Neural progenitor cell (in vitro differentiated cells): ENCODE data around the gene ZNF215. TPM values are rescaled to one million over a fixed set of nuclear protein-coding genes. Genes with fewer than 3 reads are reported as not detected.

Source experiments
- DNase-seq: peaks from one replicate; pipeline ENCODE4 v3.0.0-alpha.2; 2016; ENCODE audit warnings: low spot score
- H2AFZ ChIP-seq: fragments of 200-600 bp; sonication (generic); replicated peaks from 2 replicates; pipeline ENCODE4 v1.6.1; 2016; ENCODE audit warnings: antibody characterized with exemption
- H3F3A ChIP-seq: fragments of 200-600 bp; sonication (generic); 2 replicates; pipeline ENCODE4 v1.6.1; 2016; ENCODE audit warnings: antibody characterized with exemption, low read depth
- H3K27ac ChIP-seq: fragments of 200-600 bp; sonication (generic); 2 replicates; pipeline ENCODE4 v1.5.1; 2016; ENCODE audit warnings: mild to moderate bottlenecking
- H3K27me3 ChIP-seq: fragments of 200-600 bp; sonication (generic); 2 replicates; pipeline ENCODE4 v1.6.1; 2016; ENCODE audit warnings: mild to moderate bottlenecking, moderate library complexity
- H3K36me3 ChIP-seq: fragments of 200-600 bp; sonication (generic); 2 replicates; pipeline ENCODE4 v1.5.1; 2016
- H3K4me1 ChIP-seq: fragments of 200-600 bp; sonication (generic); 2 replicates; pipeline ENCODE4 v1.6.1; 2016; ENCODE audit warnings: mixed run types
- H3K4me2 ChIP-seq: fragments of 200-600 bp; sonication (generic); 2 replicates; pipeline ENCODE4 v1.6.1; 2016
- H3K4me3 ChIP-seq: fragments of 200-600 bp; sonication (generic); 2 replicates; pipeline ENCODE4 v1.5.1; 2016
- H3K79me2 ChIP-seq: fragments of 200-600 bp; sonication (generic); 2 replicates; pipeline ENCODE4 v1.6.1; 2016; ENCODE audit warnings: low read depth
- H3K9ac ChIP-seq: fragments of 200-600 bp; sonication (generic); 2 replicates; pipeline ENCODE4 v1.6.1; 2016
- H3K9me3 ChIP-seq: fragments of 200-600 bp; sonication (generic); 2 replicates; pipeline ENCODE4 v1.5.1; 2016; ENCODE audit warnings: low read depth
- H4K20me1 ChIP-seq: fragments of 200-600 bp; sonication (generic); 2 replicates; pipeline ENCODE4 v1.6.1; 2016; ENCODE audit warnings: low read depth
- H3K27ac Mint-ChIP-seq: 3 replicates; pipeline ENCODE4 v1.8.0; 2021; ENCODE audit warnings: mixed read lengths
- H3K27me3 Mint-ChIP-seq: 2 replicates; pipeline ENCODE4 v1.8.0; 2022; ENCODE audit warnings: low read depth, mild to moderate bottlenecking, inconsistent platforms, moderate library complexity, mixed read lengths; ENCODE audit not compliant: insufficient read depth
- H3K36me3 Mint-ChIP-seq: 3 replicates; pipeline ENCODE4 v1.8.0; 2021; ENCODE audit warnings: mixed read lengths
- H3K4me1 Mint-ChIP-seq: 3 replicates; pipeline ENCODE4 v1.8.0; 2021; ENCODE audit warnings: mixed read lengths
- H3K4me3 Mint-ChIP-seq: 3 replicates; pipeline ENCODE4 v1.8.0; 2021; ENCODE audit warnings: mild to moderate bottlenecking, moderate library complexity, mixed read lengths
- H3K9me3 Mint-ChIP-seq: 3 replicates; pipeline ENCODE4 v1.8.0; 2020; ENCODE audit warnings: mixed read lengths
- EZH2 ChIP-seq: fragments of 200-600 bp; sonication (generic); IDR thresholded peaks from 2 replicates; pipeline ENCODE4 v1.6.1; 2017; ENCODE audit warnings: antibody characterized with exemption, mild to moderate bottlenecking, moderate library complexity
- EZH2phosphoT487 ChIP-seq: fragments of 200-600 bp; sonication (generic); IDR thresholded peaks from 2 replicates; pipeline ENCODE4 v1.6.1; 2017; ENCODE audit warnings: antibody characterized with exemption
- total RNA-seq: library from RNA; depleted of rRNA; stranded (reverse); fragments of >200 nt; gene quantifications from 2 replicates; pipeline ENCODE4 v1.2.3, GENCODE V29; 2015; ENCODE audit warnings: low replicate concordance
- TF ChIP-seq, protein P1 (sequence below): fragments of 200-600 bp; sonication (generic); IDR thresholded peaks from 2 replicates; pipeline ENCODE4 v1.5.1; 2017; ENCODE audit warnings: antibody characterized with exemption, mild to moderate bottlenecking

ZNF215 gene
- total RNA-seq, 1 donor from 2014 or later: 20.1 TPM

- H3K4me2 ChIP-seq: no peak overlapping the region
- no peak overlapping the region for H2AFZ ChIP-seq
- Mint-ChIP-seq H3K27me3 (no peaks in the 10 kb centered on the region), H3K27ac (no peak overlapping the region), H3K4me1 (peaks cover 11% of the 10 kb centered on the region), H3K4me3 (no peak overlapping the region), H3K9me3 (no peaks in the 10 kb centered on the region), H3K36me3 (no peaks in the 10 kb centered on the region)
- TF ChIP-seq, protein P1, sequence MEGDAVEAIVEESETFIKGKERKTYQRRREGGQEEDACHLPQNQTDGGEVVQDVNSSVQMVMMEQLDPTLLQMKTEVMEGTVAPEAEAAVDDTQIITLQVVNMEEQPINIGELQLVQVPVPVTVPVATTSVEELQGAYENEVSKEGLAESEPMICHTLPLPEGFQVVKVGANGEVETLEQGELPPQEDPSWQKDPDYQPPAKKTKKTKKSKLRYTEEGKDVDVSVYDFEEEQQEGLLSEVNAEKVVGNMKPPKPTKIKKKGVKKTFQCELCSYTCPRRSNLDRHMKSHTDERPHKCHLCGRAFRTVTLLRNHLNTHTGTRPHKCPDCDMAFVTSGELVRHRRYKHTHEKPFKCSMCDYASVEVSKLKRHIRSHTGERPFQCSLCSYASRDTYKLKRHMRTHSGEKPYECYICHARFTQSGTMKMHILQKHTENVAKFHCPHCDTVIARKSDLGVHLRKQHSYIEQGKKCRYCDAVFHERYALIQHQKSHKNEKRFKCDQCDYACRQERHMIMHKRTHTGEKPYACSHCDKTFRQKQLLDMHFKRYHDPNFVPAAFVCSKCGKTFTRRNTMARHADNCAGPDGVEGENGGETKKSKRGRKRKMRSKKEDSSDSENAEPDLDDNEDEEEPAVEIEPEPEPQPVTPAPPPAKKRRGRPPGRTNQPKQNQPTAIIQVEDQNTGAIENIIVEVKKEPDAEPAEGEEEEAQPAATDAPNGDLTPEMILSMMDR: no peak
- H3K27ac ChIP-seq: no peak overlapping the region
- no peak for DNase-seq
- H3K4me1 ChIP-seq: no peaks in the 10 kb centered on the region
- H3K36me3 ChIP-seq: no peaks in the 10 kb centered on the region
- H3K27me3 ChIP-seq: no peaks in the 10 kb centered on the region
- H3K79me2 ChIP-seq: no peaks in the 10 kb centered on the region
- no peak overlapping the region for H3K4me3 ChIP-seq
- H3F3A ChIP-seq: no peaks in the 10 kb centered on the region
- no peaks in the 10 kb centered on the region for H4K20me1 ChIP-seq
- no peak overlapping the region for H3K9ac ChIP-seq
- no peaks in the 10 kb centered on the region for H3K9me3 ChIP-seq
Measured at GRCh38 chr11:6992457-6993417, 66.5 kb downstream of the ZNF215 start.

DNA sequence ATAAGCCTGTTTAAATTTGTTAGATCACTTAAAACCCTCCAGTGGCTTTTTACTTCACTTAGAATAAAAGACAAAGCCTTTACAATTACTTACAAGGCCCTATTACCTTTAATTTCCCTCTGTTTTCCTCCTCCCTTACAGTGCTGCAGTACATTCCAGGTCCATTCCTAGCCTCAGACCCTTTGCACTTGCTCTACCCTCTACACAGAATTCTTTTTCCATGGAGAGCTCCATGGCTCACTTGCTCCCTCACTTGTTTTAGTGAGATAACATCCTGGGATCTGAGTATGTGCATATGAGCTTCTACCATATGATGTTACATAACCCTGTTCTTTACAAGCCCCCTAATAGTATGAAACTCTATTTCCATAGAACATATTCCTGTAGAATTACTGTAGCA is 69.5 kb downstream of the ZNF215 start:
- Histone ChIP-seq H2AFZ (no peak overlapping the region), H3K27ac (no peak overlapping the region), H3K4me3 (no peak overlapping the region), H3K36me3 (no peaks in the 10 kb centered on the region), H3K27me3 (no peaks in the 10 kb centered on the region), H4K20me1 (no peaks in the 10 kb centered on the region), H3K9me3 (no peaks in the 10 kb centered on the region), H3F3A (no peaks in the 10 kb centered on the region), H3K4me2 (no peak overlapping the region), H3K4me1 (no peaks in the 10 kb centered on the region), H3K9ac (no peak overlapping the region), H3K79me2 (no peaks in the 10 kb centered on the region)
- Mint-ChIP-seq H3K27me3 (no peaks in the 10 kb centered on the region), H3K9me3 (no peaks in the 10 kb centered on the region), H3K4me1 (peaks cover 11% of the 10 kb centered on the region), H3K4me3 (no peak overlapping the region), H3K27ac (no peak overlapping the region), H3K36me3 (peaks cover 15% of the 10 kb centered on the region)
- no peak for TF ChIP-seq EZH2
- no peak for TF ChIP-seq EZH2phosphoT487
- TF ChIP-seq, protein P1: no peak
- no peak for DNase-seq

GRCh38 chr11:7004482-7004881 is 78.3 kb downstream of the ZNF215 start:
- H3K4me1 ChIP-seq: no peaks in the 10 kb centered on the region
- Mint-ChIP-seq H3K4me1 (no peaks in the 10 kb centered on the region), H3K9me3 (no peaks in the 10 kb centered on the region), H3K27me3 (no peaks in the 10 kb centered on the region), H3K27ac (no peak overlapping the region), H3K36me3 (peaks cover 24% of the 10 kb centered on the region), H3K4me3 (no peak overlapping the region)
- no peak overlapping the region for H3K27ac ChIP-seq
- peaks cover 3% of the 10 kb centered on the region for H3K79me2 ChIP-seq
- no peak for DNase-seq
- H2AFZ ChIP-seq: no peak overlapping the region
- H4K20me1 ChIP-seq: peaks cover 8% of the 10 kb centered on the region
- H3K9ac ChIP-seq: no peak overlapping the region
- H3K4me2 ChIP-seq: no peak overlapping the region
- peaks cover 3% of the 10 kb centered on the region for H3F3A ChIP-seq
- TF ChIP-seq EZH2phosphoT487 (no peak), EZH2 (no peak)
- TF ChIP-seq, protein P1: no peak
- H3K9me3 ChIP-seq: no peaks in the 10 kb centered on the region
- no peaks in the 10 kb centered on the region for H3K27me3 ChIP-seq
- H3K36me3 ChIP-seq: peaks cover 2% of the 10 kb centered on the region
- no peak overlapping the region for H3K4me3 ChIP-seq

Other genes starting within 250 kb of the ZNF215 start
- gene MRPL17, start 243.1 kb upstream of the ZNF215 start, total RNA-seq: 24.3 and 30.9 TPM in 2 replicates
- 0.25 and 0.36 TPM in 2 replicates for gene OR2AG2, start 154.4 kb upstream of the ZNF215 start, total RNA-seq
- not detected in 2 replicates for gene OR2AG1, start 143.4 kb upstream of the ZNF215 start, total RNA-seq
- 0.36 and 0.50 TPM in 2 replicates for gene OR6A2, start 126.7 kb upstream of the ZNF215 start, total RNA-seq
- gene OR10A5, start 80.7 kb upstream of the ZNF215 start, total RNA-seq: not detected in 2 replicates
- not detected in 2 replicates for gene OR10A2, start 63.4 kb upstream of the ZNF215 start, total RNA-seq
- gene OR10A4, start 49.8 kb upstream of the ZNF215 start, total RNA-seq: not detected in 2 replicates
- 0.56 TPM in 1 of 2 replicates, not detected in the other for gene OR2D2, start 33.9 kb upstream of the ZNF215 start, total RNA-seq
- gene OR2D3, start 5.4 kb upstream of the ZNF215 start, total RNA-seq: not detected in 2 replicates
- gene ZNF214, start 93.9 kb downstream of the ZNF215 start, total RNA-seq: 13.2 and 19.6 TPM in 2 replicates
- 1.3 and 1.8 TPM in 2 replicates for gene NLRP14, start 94.1 kb downstream of the ZNF215 start, total RNA-seq
- gene RBMXL2, start 162.6 kb downstream of the ZNF215 start, total RNA-seq: 0.19 TPM in 1 of 2 replicates, not detected in the other